Measurements from ENCODE around the gene KDM5B.

- no peak for TF ChIP-seq CTCF (IDR thresholded peaks at IDR 0.05)
- no peak for TF ChIP-seq TCF7L2 (IDR thresholded peaks at IDR 0.05; ENCODE audit: low read depth, low read length)
Measured at GRCh38 chr1:202857136-202857610, 49.0 kb upstream of the KDM5B start.

All from Panc1 (cell line).